ENCODE results near the gene STRA6.

Gene STRA6

GRCh38 chr15:74202452-74203401 is at the start of gene STRA6:
Gene STRA6, minus strand, starts transcription at chr15:74202787. Its CDS starts 520 bp downstream, at chr15:74202267.
- no peak for FAIRE-seq
- no peak for DNase-seq (ENCODE audit: extremely low spot score, insufficient read length, low read depth)

GRCh38 chr15:74252291-74252690 is 49.7 kb upstream of the STRA6 start:
- FAIRE-seq (no peak), DNase-seq (ENCODE audit: extremely low spot score, insufficient read length, low read depth) (no peak)

- FAIRE-seq (no peak), DNase-seq (ENCODE audit: extremely low spot score, insufficient read length, low read depth) (no peak)
Measured at GRCh38 chr15:74251131-74251811, 48.7 kb upstream of the STRA6 start.

- FAIRE-seq (no peak), DNase-seq (ENCODE audit: extremely low spot score, insufficient read length, low read depth) (no peak)
Measured at GRCh38 chr15:74250266-74250665, 47.7 kb upstream of the STRA6 start.

- DNase-seq (ENCODE audit: extremely low spot score, insufficient read length, low read depth) = no peak
- no peak for FAIRE-seq
Measured at GRCh38 chr15:74245342-74245931, 42.9 kb upstream of the STRA6 start.

DNA sequence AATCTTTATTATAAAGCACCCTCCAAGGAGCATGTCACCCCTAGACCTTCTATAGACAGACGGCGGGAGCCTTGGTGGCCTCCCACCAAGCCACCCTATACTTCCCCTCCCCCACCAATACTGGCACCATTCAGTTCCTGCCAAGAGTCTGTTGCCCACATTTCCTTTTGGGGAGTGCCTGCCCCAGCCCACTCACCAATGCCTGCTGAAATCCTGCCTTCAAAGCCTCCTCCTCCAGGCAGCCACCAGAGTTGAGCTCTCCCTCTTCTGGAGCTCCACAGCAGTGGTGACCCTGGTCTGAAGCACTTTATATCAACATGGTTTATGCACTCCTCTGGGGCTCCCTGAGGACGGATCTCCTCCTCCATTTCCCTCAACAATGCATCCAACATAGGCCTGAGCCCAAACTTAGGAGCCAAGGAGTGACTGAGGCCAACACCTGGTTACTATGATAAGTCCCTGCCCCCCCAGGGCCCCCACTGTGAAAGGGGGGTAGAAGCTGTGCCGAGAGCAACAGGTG is 42.3 kb upstream of the STRA6 start:
- FAIRE-seq (no peak), DNase-seq (ENCODE audit: extremely low spot score, insufficient read length, low read depth) (no peak)

GRCh38 chr15:74243431-74243830 is 40.8 kb upstream of the STRA6 start:
- DNase-seq (ENCODE audit: extremely low spot score, insufficient read length, low read depth) (no peak), FAIRE-seq (no peak)

DNA sequence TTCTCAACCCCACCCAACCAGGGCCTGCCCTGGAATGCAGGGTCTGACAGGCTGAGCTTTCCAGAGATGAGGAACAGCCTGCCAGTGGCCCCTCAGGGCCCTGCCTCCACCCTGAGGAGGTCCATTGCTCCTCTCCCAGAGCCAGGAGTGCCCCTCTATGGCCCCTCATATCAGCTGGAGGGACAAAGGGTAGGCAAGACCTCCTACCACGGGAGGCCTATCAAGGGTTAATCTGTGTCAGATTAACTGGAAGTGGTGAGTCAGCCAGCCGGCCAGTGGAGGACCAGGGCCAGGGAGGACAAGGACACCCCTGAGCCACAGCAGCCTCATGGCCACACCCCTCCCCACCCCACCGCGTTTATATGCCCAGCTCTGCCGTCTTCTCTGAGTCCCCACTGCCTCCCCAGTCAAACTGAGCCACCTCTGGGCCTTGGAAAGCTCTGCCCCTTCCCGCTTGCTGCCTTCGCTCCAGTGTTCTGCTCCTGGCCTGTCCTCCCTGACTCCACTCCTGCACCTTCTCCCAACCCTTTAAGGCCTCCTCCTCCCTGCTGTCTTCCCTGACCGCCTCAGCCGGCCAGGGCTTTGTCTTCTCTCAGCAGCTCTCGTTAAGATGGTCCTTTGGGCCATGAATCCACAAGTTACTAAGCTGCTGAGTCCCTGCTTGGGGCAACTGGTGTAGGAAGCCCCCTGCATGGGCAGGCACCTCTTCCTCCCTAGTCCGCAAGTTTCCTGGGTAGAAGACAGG is 40.0 kb upstream of the STRA6 start:
- no peak for DNase-seq (ENCODE audit: extremely low spot score, insufficient read length, low read depth)
- FAIRE-seq = no peak

GRCh38 chr15:74240897-74241614 is 38.5 kb upstream of the STRA6 start:
- no peak for DNase-seq (ENCODE audit: extremely low spot score, insufficient read length, low read depth)
- FAIRE-seq = no peak

DNA sequence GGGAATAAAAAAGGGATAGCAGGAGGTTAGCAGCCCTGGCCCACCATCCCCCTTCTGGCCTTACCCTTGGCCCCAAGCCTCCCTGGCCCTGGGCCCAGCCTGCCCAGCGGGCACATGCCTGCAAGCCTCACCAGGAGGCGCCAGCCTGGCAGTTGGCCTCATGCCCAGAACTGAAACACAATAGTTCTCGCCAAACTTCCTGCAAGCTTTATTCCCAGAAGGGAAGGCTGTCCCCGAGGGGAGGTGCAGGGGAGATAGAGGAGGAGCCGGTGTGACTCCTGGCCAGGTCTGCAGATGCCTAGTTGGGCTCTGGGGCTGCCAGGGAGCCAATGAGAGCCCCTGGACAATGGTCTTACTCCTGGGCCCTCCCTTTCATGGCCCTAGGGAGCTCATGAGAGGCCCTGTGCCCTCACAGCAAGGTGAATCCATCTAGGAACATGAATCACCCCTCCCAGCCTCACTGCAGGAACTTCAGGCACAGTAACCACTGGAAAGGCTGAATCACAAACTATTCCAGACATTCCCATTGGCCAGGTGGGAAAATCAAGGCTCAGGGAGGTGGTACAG is 37.5 kb upstream of the STRA6 start:
- no peak for FAIRE-seq

GRCh38 chr15:74239051-74239705 is 36.6 kb upstream of the STRA6 start:
- no peak for DNase-seq (ENCODE audit: extremely low spot score, insufficient read length, low read depth)
- no peak for FAIRE-seq

More for the DNA sequence above, 37.5 kb upstream of the STRA6 start:
- no peak for DNase-seq (ENCODE audit: extremely low spot score, insufficient read length, low read depth)

- FAIRE-seq = peak; percentile 76
- DNase-seq (ENCODE audit: extremely low spot score, insufficient read length, low read depth) = peak; percentile 33
Measured at GRCh38 chr15:74235962-74236361, 33.4 kb upstream of the STRA6 start, which contains the start of gene CCDC33. Gene CCDC33, plus strand, starts transcription at chr15:74236326. Its CDS starts 394 bp downstream, at chr15:74236720.

- DNase-seq (ENCODE audit: extremely low spot score, insufficient read length, low read depth) (no peak), FAIRE-seq (no peak)
Measured at GRCh38 chr15:74234598-74234875, 31.9 kb upstream of the STRA6 start.

- no peak for DNase-seq (ENCODE audit: extremely low spot score, insufficient read length, low read depth)
- no peak for FAIRE-seq
Measured at GRCh38 chr15:74233851-74234597, 31.4 kb upstream of the STRA6 start.

- DNase-seq (ENCODE audit: extremely low spot score, insufficient read length, low read depth) = no peak
Measured at GRCh38 chr15:74233373-74233772, 30.8 kb upstream of the STRA6 start.

GRCh38 chr15:74231475-74231874 is 28.9 kb upstream of the STRA6 start:
- FAIRE-seq (no peak), DNase-seq (ENCODE audit: extremely low spot score, insufficient read length, low read depth) (no peak)

More at GRCh38 chr15:74233373-74233772, 30.8 kb upstream of the STRA6 start:
- FAIRE-seq = no peak

- no peak for DNase-seq (ENCODE audit: extremely low spot score, insufficient read length, low read depth)
- no peak for FAIRE-seq
Measured at GRCh38 chr15:74229686-74230085, 27.1 kb upstream of the STRA6 start.

GRCh38 chr15:74228723-74229081 is 26.1 kb upstream of the STRA6 start:
- FAIRE-seq = no peak

More at GRCh38 chr15:74228723-74229081, 26.1 kb upstream of the STRA6 start:
- DNase-seq (ENCODE audit: extremely low spot score, insufficient read length, low read depth) = no peak

Data from GM18507 (cell line).